HG03354 (cell line): ENCODE results near the gene PCDHA5.
"Not testable (repeated sequence)": the region's sequence is repeated elsewhere in the genome, so short reads cannot be mapped to it uniquely, and the experiment has no call there.

Experiments used
- ATAC-seq: cut with Tn5 transposase; IDR thresholded peaks from one replicate; pipeline ENCODE4 v1.9.1; 2021; ENCODE audit warnings: mild to moderate bottlenecking; ENCODE audit not compliant: unreplicated experiment, poor library complexity, severe bottlenecking

PCDHA5 gene

GRCh38 chr5:140821375-140822280, at the start of gene PCDHA5:
Gene PCDHA5, plus strand, starts transcription at chr5:140821613.
- no peak for ATAC-seq

- no peak for ATAC-seq
Observed at GRCh38 chr5:140780512-140780911, 40.9 kb upstream of the PCDHA5 start.

GRCh38 chr5:140785905-140786686, 35.3 kb upstream of the PCDHA5 start, which contains the start of gene PCDHA1:
Gene PCDHA1, plus strand, starts transcription at chr5:140786140.
- ATAC-seq = no peak

GRCh38 chr5:140787422-140787821, 34.0 kb upstream of the PCDHA5 start:
- not testable (repeated sequence) for ATAC-seq

GRCh38 chr5:140787849-140788504, 33.4 kb upstream of the PCDHA5 start:
- not testable (repeated sequence) for ATAC-seq

GRCh38 chr5:140791089-140791488, 30.3 kb upstream of the PCDHA5 start:
- ATAC-seq = no peak

- no peak for ATAC-seq
Observed at GRCh38 chr5:140794595-140795258, 26.7 kb upstream of the PCDHA5 start, which contains the start of gene PCDHA2. Gene PCDHA2, plus strand, starts transcription at chr5:140794852.

- no peak for ATAC-seq
Observed at GRCh38 chr5:140795259-140795641, 26.2 kb upstream of the PCDHA5 start.

GRCh38 chr5:140796072-140796717, 25.2 kb upstream of the PCDHA5 start:
- ATAC-seq = not testable (repeated sequence)

GRCh38 chr5:140796718-140797095, 24.7 kb upstream of the PCDHA5 start:
- ATAC-seq = no peak

GRCh38 chr5:140800816-140801493, 20.5 kb upstream of the PCDHA5 start, which contains the start of gene PCDHA3:
Gene PCDHA3, plus strand, starts transcription at chr5:140801057.
- no peak for ATAC-seq

- ATAC-seq = no peak
Observed at GRCh38 chr5:140801494-140801841, 19.9 kb upstream of the PCDHA5 start.

- ATAC-seq = not testable (repeated sequence)
Observed at GRCh38 chr5:140802381-140802780, 19.0 kb upstream of the PCDHA5 start.

GRCh38 chr5:140802781-140803271, 18.6 kb upstream of the PCDHA5 start:
- no peak for ATAC-seq

GRCh38 chr5:140806834-140807775, 14.3 kb upstream of the PCDHA5 start, which contains the start of gene PCDHA4:
Gene PCDHA4, plus strand, starts transcription at chr5:140807068.
- ATAC-seq = no peak

GRCh38 chr5:140808241-140808888, 13.0 kb upstream of the PCDHA5 start:
- ATAC-seq = not testable (repeated sequence)

- ATAC-seq = no peak
Observed at GRCh38 chr5:140808889-140809291, 12.5 kb upstream of the PCDHA5 start.
